ENCODE measurements around the gene HSPA4.

HSPA4 gene

DNA sequence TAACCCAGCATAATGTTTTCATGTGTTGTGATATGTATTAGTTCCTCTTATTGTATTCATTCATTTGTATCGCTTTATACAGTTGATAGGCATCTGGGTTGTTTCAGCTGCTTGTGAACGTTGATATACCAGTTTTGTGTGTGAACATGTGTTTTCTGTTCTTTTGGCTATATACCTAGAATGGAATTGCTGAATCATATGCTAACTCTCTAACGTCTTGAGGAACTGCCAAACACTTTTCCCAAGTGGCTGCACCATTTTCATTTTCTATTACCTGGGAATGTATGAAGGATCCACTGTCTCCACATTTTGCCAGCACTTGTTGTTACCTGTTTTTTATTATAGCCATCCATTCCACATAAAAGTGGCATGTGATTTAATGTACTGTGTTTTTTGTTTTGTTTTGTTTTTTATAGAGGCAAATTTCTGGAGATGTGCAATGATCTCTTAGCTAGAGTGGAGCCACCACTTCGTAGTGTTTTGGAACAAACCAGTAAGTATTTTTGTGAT, 34.6 kb downstream of the HSPA4 start:
- no peak overlapping the region for H3K4me3 ChIP-seq (ENCODE audit: low read depth, low read length)
- no peak overlapping the region for H3K27ac ChIP-seq
- H2AFZ ChIP-seq, result no peak overlapping the region
- no peaks in the 10 kb centered on the region for H3K36me3 ChIP-seq (ENCODE audit: control insufficient read depth, insufficient read depth, low read length)
- H3K4me2 ChIP-seq (ENCODE audit: low read length), result no peak overlapping the region
- no peaks in the 10 kb centered on the region for H3K9me3 ChIP-seq (ENCODE audit: control insufficient read depth, low read length)
- no peak overlapping the region for H3K9ac ChIP-seq
- no peaks in the 10 kb centered on the region for H3K27me3 ChIP-seq (ENCODE audit: control insufficient read depth, insufficient read depth, low read length)
- TF ChIP-seq, protein P1, sequence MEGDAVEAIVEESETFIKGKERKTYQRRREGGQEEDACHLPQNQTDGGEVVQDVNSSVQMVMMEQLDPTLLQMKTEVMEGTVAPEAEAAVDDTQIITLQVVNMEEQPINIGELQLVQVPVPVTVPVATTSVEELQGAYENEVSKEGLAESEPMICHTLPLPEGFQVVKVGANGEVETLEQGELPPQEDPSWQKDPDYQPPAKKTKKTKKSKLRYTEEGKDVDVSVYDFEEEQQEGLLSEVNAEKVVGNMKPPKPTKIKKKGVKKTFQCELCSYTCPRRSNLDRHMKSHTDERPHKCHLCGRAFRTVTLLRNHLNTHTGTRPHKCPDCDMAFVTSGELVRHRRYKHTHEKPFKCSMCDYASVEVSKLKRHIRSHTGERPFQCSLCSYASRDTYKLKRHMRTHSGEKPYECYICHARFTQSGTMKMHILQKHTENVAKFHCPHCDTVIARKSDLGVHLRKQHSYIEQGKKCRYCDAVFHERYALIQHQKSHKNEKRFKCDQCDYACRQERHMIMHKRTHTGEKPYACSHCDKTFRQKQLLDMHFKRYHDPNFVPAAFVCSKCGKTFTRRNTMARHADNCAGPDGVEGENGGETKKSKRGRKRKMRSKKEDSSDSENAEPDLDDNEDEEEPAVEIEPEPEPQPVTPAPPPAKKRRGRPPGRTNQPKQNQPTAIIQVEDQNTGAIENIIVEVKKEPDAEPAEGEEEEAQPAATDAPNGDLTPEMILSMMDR (IDR thresholded peaks at IDR 0.05), result no peak
- peaks cover 10% of the 10 kb centered on the region for H3K4me1 ChIP-seq
- peaks cover 12% of the 10 kb centered on the region for H3K79me2 ChIP-seq

DNA sequence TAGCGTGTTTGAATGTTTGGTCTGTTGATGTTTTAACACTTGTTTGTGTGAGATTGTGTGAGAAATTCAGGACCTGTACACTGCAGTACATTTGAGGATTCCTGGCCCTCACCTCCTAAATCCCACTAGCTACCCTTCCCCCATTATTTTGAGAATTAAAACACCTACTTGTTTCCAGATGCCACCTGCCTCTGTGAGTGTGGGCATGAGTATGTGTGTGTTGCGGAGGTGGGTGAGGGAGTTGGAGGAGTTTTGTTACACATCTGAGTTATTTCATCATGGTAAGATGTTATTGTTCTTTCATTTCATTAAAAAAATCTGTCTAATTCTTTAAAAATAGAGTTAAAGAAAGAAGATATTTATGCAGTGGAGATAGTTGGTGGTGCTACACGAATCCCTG, 36.3 kb downstream of the HSPA4 start:
- Histone ChIP-seq H3K36me3 (ENCODE audit: control insufficient read depth, insufficient read depth, low read length) (no peaks in the 10 kb centered on the region), H3K9me3 (ENCODE audit: control insufficient read depth, low read length) (no peaks in the 10 kb centered on the region), H3K4me3 (ENCODE audit: low read depth, low read length) (no peak overlapping the region), H3K27ac (no peak overlapping the region), H3K27me3 (ENCODE audit: control insufficient read depth, insufficient read depth, low read length) (no peaks in the 10 kb centered on the region), H2AFZ (no peak overlapping the region), H3K4me1 (peaks cover 10% of the 10 kb centered on the region), H3K9ac (no peak overlapping the region), H3K4me2 (ENCODE audit: low read length) (no peak overlapping the region), H3K79me2 (peaks cover 7% of the 10 kb centered on the region)
- TF ChIP-seq, protein P1 (IDR thresholded peaks at IDR 0.05), result no peak

DNA sequence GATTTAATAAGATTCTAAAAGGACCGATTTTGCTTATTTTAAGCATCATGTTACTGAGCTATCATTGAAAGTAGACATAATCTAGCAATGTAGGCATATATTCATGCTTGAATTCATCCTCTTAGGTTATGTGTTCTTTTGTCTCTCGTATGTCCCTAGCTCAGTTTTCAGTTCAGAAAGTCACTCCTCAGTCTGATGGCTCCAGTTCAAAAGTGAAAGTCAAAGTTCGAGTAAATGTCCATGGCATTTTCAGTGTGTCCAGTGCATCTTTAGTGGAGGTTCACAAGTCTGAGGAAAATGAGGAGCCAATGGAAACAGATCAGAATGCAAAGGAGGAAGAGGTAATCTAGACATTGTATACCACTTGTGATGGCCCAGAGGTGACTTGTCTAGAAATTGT, 39.2 kb downstream of the HSPA4 start:
- no peaks in the 10 kb centered on the region for H3K36me3 ChIP-seq (ENCODE audit: control insufficient read depth, insufficient read depth, low read length)
- H3K4me1 ChIP-seq, result peaks cover 10% of the 10 kb centered on the region
- no peaks in the 10 kb centered on the region for H3K9me3 ChIP-seq (ENCODE audit: control insufficient read depth, low read length)
- TF ChIP-seq, protein P1 (IDR thresholded peaks at IDR 0.05), result no peak
- no peaks in the 10 kb centered on the region for H3K27me3 ChIP-seq (ENCODE audit: control insufficient read depth, insufficient read depth, low read length)
- no peak overlapping the region for H3K4me2 ChIP-seq (ENCODE audit: low read length)
- H3K79me2 ChIP-seq, result peaks cover 5% of the 10 kb centered on the region
- peak overlapping the region; percentile 46 for H3K27ac ChIP-seq
- no peak overlapping the region for H3K4me3 ChIP-seq (ENCODE audit: low read depth, low read length)
- H3K9ac ChIP-seq, result no peak overlapping the region
- H2AFZ ChIP-seq, result no peak overlapping the region

DNA sequence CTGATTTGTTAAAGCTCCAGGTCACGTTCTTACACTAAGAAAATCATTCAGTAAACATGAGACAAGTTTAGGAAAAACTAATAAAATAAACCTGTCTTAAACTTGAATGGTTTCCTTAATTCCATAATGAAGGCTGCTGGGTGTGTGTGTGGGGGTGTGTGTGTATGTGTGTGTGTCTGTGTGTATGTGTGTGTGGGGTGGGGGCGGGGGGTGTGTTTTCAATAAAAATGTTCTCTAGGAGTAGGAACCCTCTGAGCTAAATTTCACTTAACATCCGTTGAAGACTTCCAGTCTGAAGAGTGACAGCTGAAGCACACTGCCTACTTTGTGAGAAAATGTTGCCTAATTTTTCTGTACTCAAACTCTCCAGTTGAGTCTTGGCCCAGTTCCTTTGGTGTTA, 54.5 kb downstream of the HSPA4 start:
- H3K27me3 ChIP-seq (ENCODE audit: control insufficient read depth, insufficient read depth, low read length), result no peaks in the 10 kb centered on the region
- TF ChIP-seq, protein P1 (IDR thresholded peaks at IDR 0.05), result no peak
- H3K79me2 ChIP-seq, result no peaks in the 10 kb centered on the region
- peaks cover 3% of the 10 kb centered on the region for H3K4me1 ChIP-seq
- H2AFZ ChIP-seq, result no peak overlapping the region
- H3K4me3 ChIP-seq (ENCODE audit: low read depth, low read length), result no peak overlapping the region
- H3K9me3 ChIP-seq (ENCODE audit: control insufficient read depth, low read length), result no peaks in the 10 kb centered on the region
- no peak overlapping the region for H3K27ac ChIP-seq
- H3K36me3 ChIP-seq (ENCODE audit: control insufficient read depth, insufficient read depth, low read length), result no peaks in the 10 kb centered on the region
- no peak overlapping the region for H3K4me2 ChIP-seq (ENCODE audit: low read length)
- H3K9ac ChIP-seq, result no peak overlapping the region

DNA sequence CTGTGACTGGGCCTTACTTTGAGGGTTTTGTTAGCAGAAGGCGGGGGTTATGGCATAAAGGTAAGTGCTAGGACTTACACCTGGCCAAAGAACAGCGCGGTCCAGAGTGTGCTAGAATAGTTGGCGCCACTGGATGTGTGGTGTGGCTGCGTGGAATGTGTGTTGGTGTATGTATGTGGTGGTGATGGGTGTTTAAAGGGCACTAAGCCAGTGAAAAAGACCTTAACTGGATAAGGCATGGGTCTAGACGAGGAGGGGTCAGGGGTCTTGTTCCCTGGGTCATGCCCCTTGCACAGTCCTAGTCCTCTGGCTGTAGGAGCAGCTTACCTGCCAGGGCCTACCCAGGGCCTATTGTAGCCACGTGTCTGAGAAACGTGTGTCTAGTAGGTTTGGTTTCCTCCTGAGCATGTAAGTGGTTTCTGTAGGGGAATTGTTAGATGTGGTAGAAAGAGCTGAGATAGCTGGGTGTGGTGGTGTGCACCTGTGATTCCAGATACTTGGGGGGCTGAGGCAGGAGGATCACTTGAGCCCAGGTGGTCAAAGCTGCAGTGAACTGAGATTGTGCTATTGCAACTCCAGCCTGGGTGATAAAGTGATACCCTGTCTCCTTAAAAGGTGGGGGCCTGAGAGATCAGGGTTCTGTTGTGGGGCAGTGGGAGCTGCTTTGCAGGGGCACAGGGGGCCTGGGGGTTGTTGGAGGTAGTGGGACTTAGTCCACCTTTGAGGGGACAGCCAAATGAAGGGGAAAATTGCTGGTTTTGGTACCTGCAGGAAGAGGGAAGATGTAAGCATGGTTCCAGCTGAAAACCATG, 55.2 kb downstream of the HSPA4 start:
- TF ChIP-seq, protein P1 (IDR thresholded peaks at IDR 0.05), result no peak

More for the DNA sequence above, 55.2 kb downstream of the HSPA4 start:
- Histone ChIP-seq H2AFZ (no peak overlapping the region), H3K79me2 (no peaks in the 10 kb centered on the region), H3K4me2 (ENCODE audit: low read length) (no peak overlapping the region), H3K27ac (no peak overlapping the region), H3K36me3 (ENCODE audit: control insufficient read depth, insufficient read depth, low read length) (no peaks in the 10 kb centered on the region), H3K4me3 (ENCODE audit: low read depth, low read length) (no peak overlapping the region), H3K27me3 (ENCODE audit: control insufficient read depth, insufficient read depth, low read length) (no peaks in the 10 kb centered on the region), H3K9me3 (ENCODE audit: control insufficient read depth, low read length) (no peaks in the 10 kb centered on the region), H3K4me1 (peaks cover 3% of the 10 kb centered on the region), H3K9ac (no peak overlapping the region)

Measured in parathyroid adenoma (tissue), 2 donors.